ENCODE results near the gene EIF4EBP2.

The EIF4EBP2 gene

DNA sequence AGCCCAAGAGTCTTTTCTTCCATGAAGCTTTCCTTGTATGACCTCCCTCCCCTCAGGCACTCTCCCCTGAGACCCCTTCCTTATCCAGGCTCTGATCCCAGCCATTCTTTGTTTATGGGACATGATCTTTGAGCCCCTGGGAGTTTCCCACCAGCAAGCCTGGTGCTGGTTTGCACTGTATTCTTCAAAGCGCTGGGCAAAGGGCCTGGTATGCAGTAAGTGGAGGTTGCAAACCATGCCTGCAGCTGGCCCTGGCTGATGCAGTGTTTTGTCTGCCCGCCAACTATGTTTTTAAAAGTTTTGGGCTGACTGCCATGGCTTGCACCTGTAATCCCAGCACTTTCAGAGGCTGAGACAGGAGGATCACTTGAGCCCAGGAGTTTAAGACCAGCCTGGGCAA is 44.3 kb downstream of the EIF4EBP2 start:
- no peak for TF ChIP-seq CTCF (IDR thresholded peaks at IDR 0.05)

DNA sequence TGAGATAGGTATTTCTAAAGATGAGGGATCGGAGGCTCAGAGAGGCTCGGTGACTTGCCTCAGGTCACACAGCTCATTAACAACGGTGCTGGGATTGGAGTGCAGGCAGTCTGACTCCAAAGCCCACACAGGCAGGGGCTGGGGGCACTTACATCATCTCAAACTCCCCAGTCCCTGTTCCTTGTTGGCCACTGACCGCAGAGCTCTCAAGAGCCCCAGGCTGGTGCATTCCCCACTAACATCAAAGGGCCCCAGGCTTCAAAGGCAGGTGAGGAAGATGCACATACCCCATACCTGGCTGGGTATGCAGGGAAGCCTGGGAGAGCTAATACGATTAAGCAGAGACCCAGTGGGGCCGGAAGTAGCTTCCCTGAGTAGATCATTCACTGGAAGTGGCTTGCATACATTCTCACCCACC is 51.3 kb downstream of the EIF4EBP2 start:
- TF ChIP-seq CTCF (IDR thresholded peaks at IDR 0.05): no peak

DNA sequence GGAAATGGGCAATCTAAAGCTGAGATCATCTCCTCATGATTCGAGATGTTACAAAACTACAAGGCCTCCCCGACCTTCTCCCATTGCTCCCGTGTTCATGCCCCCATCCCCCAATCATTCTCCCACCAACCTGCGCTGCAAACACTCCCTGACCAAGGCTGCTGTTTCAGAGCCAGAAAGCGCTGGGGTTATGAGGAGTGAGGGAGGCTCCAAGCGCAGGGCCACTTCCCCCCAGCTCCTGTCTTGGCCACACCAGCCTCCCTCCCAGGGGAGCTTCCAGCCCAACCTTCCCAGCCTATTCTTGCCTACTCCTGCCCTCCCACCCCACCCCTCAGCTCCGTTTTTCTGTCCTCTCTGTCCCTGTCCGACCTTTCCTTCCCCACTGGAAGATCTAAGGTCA is 52.2 kb downstream of the EIF4EBP2 start:
- TF ChIP-seq CTCF (IDR thresholded peaks at IDR 0.05): no peak

- TF ChIP-seq CTCF (IDR thresholded peaks at IDR 0.05): no peak
Observed at GRCh38 chr10:70457759-70458305, 53.9 kb downstream of the EIF4EBP2 start.

- no peak for TF ChIP-seq CTCF (IDR thresholded peaks at IDR 0.05)
Observed at GRCh38 chr10:70458329-70459060, 54.5 kb downstream of the EIF4EBP2 start.

GRCh38 chr10:70459061-70459773 is 55.3 kb downstream of the EIF4EBP2 start:
- TF ChIP-seq CTCF (IDR thresholded peaks at IDR 0.05): no peak

DNA sequence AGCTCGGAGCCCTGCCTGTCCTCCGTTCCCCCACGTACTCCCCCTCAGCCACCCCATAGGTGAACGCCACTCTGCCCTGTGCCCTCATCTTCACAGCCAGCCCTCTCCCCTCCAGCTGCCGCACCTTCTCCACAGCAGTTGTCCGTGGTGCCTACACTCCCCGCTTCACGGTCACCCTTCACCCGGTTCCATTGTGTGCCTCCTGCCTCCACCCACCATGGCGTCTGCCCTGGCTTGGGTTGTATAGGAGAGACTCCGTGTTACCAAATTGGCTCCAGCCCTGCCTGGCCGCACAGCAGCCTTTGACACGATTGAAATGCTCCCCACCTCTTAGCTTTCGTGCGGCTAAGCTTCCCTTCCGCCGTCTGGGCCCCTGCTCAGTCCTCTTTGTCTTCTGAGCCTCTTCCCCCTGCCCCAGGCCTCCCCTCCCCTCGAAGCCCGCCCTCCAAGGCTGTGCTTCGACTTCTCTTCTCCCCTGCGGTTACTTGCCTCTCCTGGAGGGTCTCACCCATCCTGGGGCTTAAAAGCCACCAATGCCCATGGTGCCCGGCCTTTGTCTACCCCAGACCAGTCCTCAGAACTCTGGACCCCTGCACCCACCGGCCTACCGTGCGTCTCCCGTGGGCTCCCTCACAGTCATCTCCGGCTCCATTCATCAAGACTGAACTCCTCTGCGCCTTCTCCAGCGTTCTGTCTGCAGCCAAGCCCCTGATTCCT is 56.0 kb downstream of the EIF4EBP2 start:
- no peak for TF ChIP-seq CTCF (IDR thresholded peaks at IDR 0.05)

All from LNCAP (cell line).